Central memory CD8-positive, alpha-beta T cell (primary cell): Measurements from ENCODE around the gene ALG14.
"Not testable (repeated sequence)": the region's sequence is repeated elsewhere in the genome, so short reads cannot be mapped to it uniquely, and the experiment has no call there.

ENCODE experiments used
- ATAC-seq: fragments of 150-1000 bp; cut with Tn5 transposase; replicated peaks from 2 replicates; pipeline ENCODE4 v1.10.0; 2022; ENCODE audit warnings: mild to moderate bottlenecking, moderate FRiP score, moderate number of reproducible peaks; ENCODE audit not compliant: poor library complexity, severe bottlenecking; ENCODE audit errors: extremely low read depth
- DNase-seq, 2 donors: peaks; one replicate each; pipeline ENCODE4 v3.0.0; 2021; ENCODE audit warnings: low spot score in 2 of 2
- H3K27ac Mint-ChIP-seq: one replicate; pipeline ENCODE4 v1.8.0; 2022; ENCODE audit warnings: low read depth, mild to moderate bottlenecking, moderate library complexity, mixed read lengths
- H3K27me3 Mint-ChIP-seq: one replicate; pipeline ENCODE4 v1.8.0; 2022; ENCODE audit warnings: mixed read lengths
- H3K36me3 Mint-ChIP-seq: one replicate; pipeline ENCODE4 v1.8.0; 2022; ENCODE audit warnings: mild to moderate bottlenecking, moderate library complexity, mixed read lengths; ENCODE audit not compliant: insufficient read depth
- H3K4me1 Mint-ChIP-seq: one replicate; pipeline ENCODE4 v1.8.0; 2022; ENCODE audit warnings: mixed read lengths
- H3K4me3 Mint-ChIP-seq: one replicate; pipeline ENCODE4 v1.8.0; 2022; ENCODE audit warnings: mild to moderate bottlenecking, moderate library complexity, mixed read lengths
- H3K9me3 Mint-ChIP-seq: one replicate; pipeline ENCODE4 v1.8.0; 2022; ENCODE audit warnings: mixed read lengths

The ALG14 gene

GRCh38 chr1:95097426-95097825 is 24.7 kb upstream of the ALG14 start:
- ATAC-seq (no peak), DNase-seq (no peak)
- Mint-ChIP-seq H3K36me3 (no peaks in the 10 kb centered on the region), H3K27me3 (peaks cover 24% of the 10 kb centered on the region), H3K9me3 (no peaks in the 10 kb centered on the region), H3K4me3 (no peak overlapping the region), H3K27ac (no peak overlapping the region), H3K4me1 (no peaks in the 10 kb centered on the region)

GRCh38 chr1:95096218-95096841 is 23.6 kb upstream of the ALG14 start:
- H3K36me3 Mint-ChIP-seq: no peaks in the 10 kb centered on the region
- no peaks in the 10 kb centered on the region for H3K4me1 Mint-ChIP-seq

DNA sequence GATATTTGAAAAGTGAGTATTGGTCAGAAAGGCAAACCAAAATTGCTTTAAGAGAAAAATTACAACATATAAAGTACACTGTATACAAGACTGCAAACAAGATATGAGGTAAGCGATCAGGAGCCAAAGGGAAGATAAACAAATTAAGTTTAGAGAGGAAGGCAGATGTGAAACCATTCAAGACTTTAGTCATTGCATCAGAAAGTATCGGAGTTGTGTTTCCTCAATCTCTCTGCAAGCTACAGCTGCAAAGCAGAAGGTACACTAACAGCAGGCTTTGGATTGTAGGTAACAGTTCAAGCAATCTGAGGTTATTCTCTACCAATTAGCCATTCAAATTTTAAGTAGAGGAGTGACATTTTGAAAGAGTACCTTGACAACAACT is 23.1 kb upstream of the ALG14 start:
- Mint-ChIP-seq H3K27me3 (peaks cover 24% of the 10 kb centered on the region), H3K27ac (no peak overlapping the region), H3K4me1 (no peaks in the 10 kb centered on the region), H3K36me3 (no peaks in the 10 kb centered on the region), H3K9me3 (no peaks in the 10 kb centered on the region), H3K4me3 (no peak overlapping the region)
- DNase-seq (no peak), ATAC-seq (no peak)

More at GRCh38 chr1:95096218-95096841, 23.6 kb upstream of the ALG14 start:
- Mint-ChIP-seq H3K27ac (no peak overlapping the region), H3K27me3 (peaks cover 24% of the 10 kb centered on the region), H3K9me3 (no peaks in the 10 kb centered on the region), H3K4me3 (no peak overlapping the region)
- DNase-seq (no peak), ATAC-seq (no peak)

DNA sequence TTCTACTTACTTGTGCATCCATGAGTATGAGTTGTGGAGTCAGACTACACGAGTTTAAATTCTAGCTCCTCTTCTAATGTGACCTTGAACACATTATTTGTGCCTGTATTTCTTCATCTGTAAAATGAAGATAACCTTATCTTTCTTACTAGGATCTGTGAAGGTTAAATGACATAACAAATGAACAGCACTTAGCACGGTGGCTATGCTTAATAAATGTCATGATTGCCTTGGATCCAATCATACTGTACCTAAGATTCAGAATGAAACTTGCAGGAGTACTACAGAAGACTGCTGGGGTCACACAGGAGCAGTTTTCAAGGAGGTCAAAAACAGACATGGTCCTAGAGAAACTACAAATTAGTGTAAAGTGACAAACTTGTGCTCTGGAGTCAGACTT is 22.2 kb upstream of the ALG14 start:
- DNase-seq: no peak
- H3K36me3 Mint-ChIP-seq: no peaks in the 10 kb centered on the region
- H3K4me3 Mint-ChIP-seq: no peak overlapping the region
- no peak for ATAC-seq
- peaks cover 24% of the 10 kb centered on the region for H3K27me3 Mint-ChIP-seq
- no peak overlapping the region for H3K27ac Mint-ChIP-seq
- H3K9me3 Mint-ChIP-seq: no peaks in the 10 kb centered on the region
- no peaks in the 10 kb centered on the region for H3K4me1 Mint-ChIP-seq

GRCh38 chr1:95093296-95093695 is 20.5 kb upstream of the ALG14 start:
- Mint-ChIP-seq H3K4me3 (no peak overlapping the region), H3K4me1 (no peaks in the 10 kb centered on the region), H3K27me3 (peaks cover 34% of the 10 kb centered on the region), H3K27ac (no peak overlapping the region), H3K36me3 (no peaks in the 10 kb centered on the region), H3K9me3 (no peaks in the 10 kb centered on the region)
- ATAC-seq (no peak), DNase-seq (no peak)

GRCh38 chr1:95092891-95093290 is 20.1 kb upstream of the ALG14 start:
- H3K4me3 Mint-ChIP-seq, H3K4me1 Mint-ChIP-seq, H3K36me3 Mint-ChIP-seq, ATAC-seq, DNase-seq, H3K9me3 Mint-ChIP-seq, H3K27ac Mint-ChIP-seq: not testable (repeated sequence)
- H3K27me3 Mint-ChIP-seq: peaks cover 34% of the 10 kb centered on the region

GRCh38 chr1:95091290-95091689 is 18.5 kb upstream of the ALG14 start:
- H3K27ac Mint-ChIP-seq, ATAC-seq, H3K36me3 Mint-ChIP-seq, H3K4me3 Mint-ChIP-seq, H3K4me1 Mint-ChIP-seq, H3K9me3 Mint-ChIP-seq, DNase-seq: not testable (repeated sequence)
- peaks cover 27% of the 10 kb centered on the region for H3K27me3 Mint-ChIP-seq

DNA sequence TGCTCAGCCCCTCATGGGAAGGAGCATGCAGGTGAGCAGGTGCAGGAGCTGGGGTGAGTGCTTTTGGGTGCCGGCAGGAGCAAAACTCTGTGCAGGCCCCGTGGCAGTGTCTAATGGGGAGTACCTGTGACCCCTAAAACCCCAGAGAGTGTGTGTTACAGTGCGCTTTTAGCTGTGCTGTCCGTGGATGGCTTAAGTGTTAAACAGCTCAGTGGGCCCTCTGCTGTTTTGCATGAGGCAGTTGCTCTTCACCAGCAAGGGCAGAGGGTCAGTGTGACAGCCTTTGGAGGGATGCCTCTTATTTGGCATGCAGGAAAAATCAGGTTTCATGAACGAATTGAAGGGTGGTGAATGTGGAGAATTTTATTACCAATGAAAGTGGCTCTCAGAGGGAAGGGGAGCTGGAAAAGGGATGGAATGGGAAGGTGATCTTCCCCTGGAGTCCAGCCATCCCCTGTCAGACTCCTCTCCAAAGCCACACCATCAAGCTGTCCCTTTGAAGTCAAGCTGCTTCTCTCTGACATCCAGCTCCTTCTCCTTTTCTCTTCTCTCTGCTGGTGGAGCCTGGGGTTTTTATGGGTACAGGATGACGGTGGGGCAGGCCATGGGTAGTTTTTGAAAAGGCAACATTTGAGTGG is 17.0 kb upstream of the ALG14 start:
- Mint-ChIP-seq H3K4me1 (no peaks in the 10 kb centered on the region), H3K9me3 (no peaks in the 10 kb centered on the region), H3K27ac (no peak overlapping the region), H3K27me3 (peaks cover 27% of the 10 kb centered on the region), H3K4me3 (no peak overlapping the region), H3K36me3 (peaks cover 2% of the 10 kb centered on the region)
- DNase-seq (no peak), ATAC-seq (no peak)

- ATAC-seq: no peak
- Mint-ChIP-seq H3K36me3 (peaks cover 2% of the 10 kb centered on the region), H3K27me3 (peaks cover 38% of the 10 kb centered on the region), H3K4me3 (no peak overlapping the region), H3K4me1 (no peaks in the 10 kb centered on the region), H3K27ac (no peak overlapping the region), H3K9me3 (no peaks in the 10 kb centered on the region)
- DNase-seq: no peak
Observed at GRCh38 chr1:95088303-95088702, 15.6 kb upstream of the ALG14 start.

DNA sequence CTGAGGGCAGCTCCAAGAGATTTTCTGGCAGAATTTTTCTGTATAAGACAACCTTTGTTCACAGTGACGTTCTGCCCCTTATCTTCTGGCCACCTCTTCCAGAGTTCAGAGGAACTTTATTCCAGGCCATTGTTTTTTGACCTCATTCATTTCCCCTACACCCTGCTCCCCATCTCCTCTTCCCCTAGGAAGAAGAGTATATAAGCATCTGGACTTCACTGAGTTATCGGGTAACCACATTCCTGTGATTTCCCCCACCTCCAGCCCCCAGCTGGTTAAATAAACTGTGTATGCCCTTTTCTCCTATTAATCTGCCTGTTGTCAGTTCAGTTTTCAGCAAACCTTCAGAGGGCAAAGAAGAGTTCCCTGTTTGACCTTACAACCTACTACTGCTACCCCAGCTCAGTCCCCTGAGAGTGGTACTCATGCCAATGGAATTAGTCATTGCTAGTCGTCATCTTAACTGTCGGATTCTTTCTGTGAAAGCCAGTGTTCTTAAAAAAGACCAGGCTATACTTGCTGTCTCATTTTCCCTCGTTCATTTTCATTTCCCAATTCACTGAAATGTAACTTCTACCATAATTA is 14.3 kb upstream of the ALG14 start:
- no peak for DNase-seq
- H3K4me3 Mint-ChIP-seq: no peak overlapping the region
- ATAC-seq: no peak

DNA sequence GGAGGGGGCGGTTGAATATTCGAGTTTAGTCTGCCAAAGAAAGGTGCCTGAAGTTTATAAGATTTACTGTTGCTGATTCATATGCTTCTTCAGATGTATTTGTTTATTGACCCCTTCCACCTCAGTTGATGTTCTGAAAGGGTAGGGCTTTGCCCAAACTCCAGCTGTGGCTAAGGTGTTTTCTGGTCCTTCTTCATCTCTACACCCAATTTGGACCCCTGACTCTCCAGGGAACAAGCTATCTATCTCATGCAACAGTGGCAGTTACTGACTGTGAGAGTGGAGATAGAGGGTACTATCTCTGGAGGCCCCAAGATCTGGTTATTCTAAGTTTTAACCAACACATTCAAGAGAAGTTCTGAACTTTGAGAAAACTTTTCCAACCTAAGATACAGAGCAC is 12.6 kb upstream of the ALG14 start:
- Mint-ChIP-seq H3K4me1 (no peaks in the 10 kb centered on the region), H3K36me3 (peaks cover 2% of the 10 kb centered on the region), H3K4me3 (no peak overlapping the region), H3K9me3 (no peaks in the 10 kb centered on the region), H3K27me3 (peaks cover 47% of the 10 kb centered on the region), H3K27ac (no peak overlapping the region)
- ATAC-seq (no peak), DNase-seq (no peak)

More for the DNA sequence above, 14.3 kb upstream of the ALG14 start:
- H3K36me3 Mint-ChIP-seq: peaks cover 2% of the 10 kb centered on the region
- peaks cover 47% of the 10 kb centered on the region for H3K27me3 Mint-ChIP-seq
- no peak overlapping the region for H3K27ac Mint-ChIP-seq
- H3K4me1 Mint-ChIP-seq: no peaks in the 10 kb centered on the region
- H3K9me3 Mint-ChIP-seq: no peaks in the 10 kb centered on the region

- DNase-seq: no peak
- H3K27ac Mint-ChIP-seq: no peak overlapping the region
- no peak for ATAC-seq
Observed at GRCh38 chr1:95084317-95085176, 11.8 kb upstream of the ALG14 start.

More at GRCh38 chr1:95084317-95085176, 11.8 kb upstream of the ALG14 start:
- no peak overlapping the region for H3K4me3 Mint-ChIP-seq
- H3K36me3 Mint-ChIP-seq: peaks cover 2% of the 10 kb centered on the region
- no peaks in the 10 kb centered on the region for H3K9me3 Mint-ChIP-seq
- peaks cover 45% of the 10 kb centered on the region for H3K27me3 Mint-ChIP-seq
- H3K4me1 Mint-ChIP-seq: no peaks in the 10 kb centered on the region
